IMR-90 (cell line): ENCODE results near the gene EFCAB10. TPM values are rescaled to one million over a fixed set of nuclear protein-coding genes. Genes with fewer than 3 reads are reported as not detected.

Experiments
- ATAC-seq: fragments of 200-7000 bp; cut with Tn5 transposase; 2 replicates; pipeline ENCODE4 v1.9.1; 2020; ENCODE audit warnings: low read depth, mild to moderate bottlenecking, moderate library complexity
- BruUV-seq: library from RNA; stranded (reverse); fragments of 400-500 nt; replicated peaks from 2 replicates; lab custom pipeline; 2021; lab: Mats Ljungman, UMichigan
- CTCF ChIA-PET: fragments of 300-600 bp; formaldehyde crosslinking; extraction: SDS; loops from one replicate; lab custom pipeline; 2021; ENCODE audit warnings: antibody characterized with exemption; lab: Yijun Ruan, JAX
- POLR2A ChIA-PET: fragments of 300-600 bp; sonication (Branson Sonifier 250); formaldehyde crosslinking; loops from one replicate; lab custom pipeline; 2022; ENCODE audit warnings: antibody characterized with exemption; ENCODE audit not compliant: unreplicated experiment; lab: Charles Lee
- DNase-seq: peaks from one replicate; pipeline ENCODE4 v3.0.0; 2013
- H2AFZ ChIP-seq: replicated peaks from 2 replicates; pipeline ENCODE3; 2013; ENCODE audit warnings: low read length, mild to moderate bottlenecking; ENCODE audit not compliant: poor library complexity
- H2AK5ac ChIP-seq: 2 replicates; pipeline ENCODE4 v1.6.1; 2013; ENCODE audit warnings: low read depth, low read length, inconsistent platforms
- H2AK9ac ChIP-seq: replicated peaks from 2 replicates; pipeline ENCODE3; 2013; ENCODE audit warnings: mild to moderate bottlenecking, low read depth, low read length, moderate library complexity; ENCODE audit not compliant: poor library complexity
- H2BK120ac ChIP-seq: 2 replicates; pipeline ENCODE4 v1.6.1; 2013; ENCODE audit warnings: low read depth, low read length, inconsistent platforms
- H2BK15ac ChIP-seq: 3 replicates; pipeline ENCODE4 v1.6.1; 2013; ENCODE audit warnings: low read depth, low read length, inconsistent platforms
- H2BK20ac ChIP-seq: 2 replicates; pipeline ENCODE4 v1.6.1; 2013; ENCODE audit warnings: low read depth, mild to moderate bottlenecking, inconsistent platforms, low read length, moderate library complexity
- H2BK5ac ChIP-seq: 2 replicates; pipeline ENCODE4 v1.6.1; 2013; ENCODE audit warnings: mild to moderate bottlenecking, low read depth, low read length, inconsistent platforms; ENCODE audit not compliant: poor library complexity, severe bottlenecking
- H3K14ac ChIP-seq: replicated peaks from 2 replicates; pipeline ENCODE4 v1.6.1; 2013; ENCODE audit warnings: low read depth, low read length, inconsistent platforms
- H3K18ac ChIP-seq: 2 replicates; pipeline ENCODE4 v1.6.1; 2013; ENCODE audit warnings: low read depth, low read length, control low read depth
- H3K23ac ChIP-seq: 2 replicates; pipeline ENCODE4 v1.6.1; 2013; ENCODE audit warnings: low read depth, low read length, inconsistent platforms
- H3K27ac ChIP-seq: 2 replicates; pipeline ENCODE4 v1.5.1; 2013; ENCODE audit warnings: mild to moderate bottlenecking, control low read depth, low read length; ENCODE audit not compliant: insufficient read depth
- H3K27me3 ChIP-seq: 2 replicates; pipeline ENCODE4 v1.6.1; 2013; ENCODE audit warnings: low read length; ENCODE audit not compliant: control insufficient read depth, insufficient read depth
- H3K36me3 ChIP-seq: 2 replicates; pipeline ENCODE4 v1.6.1; 2013; ENCODE audit warnings: low read length, mixed read lengths; ENCODE audit not compliant: control insufficient read depth, insufficient read depth
- H3K4ac ChIP-seq: 2 replicates; pipeline ENCODE4 v1.6.1; 2013; ENCODE audit warnings: low read depth, low read length, inconsistent platforms
- H3K4me1 ChIP-seq: 2 replicates; pipeline ENCODE4 v1.6.1; 2013; ENCODE audit warnings: low read length, mixed read lengths; ENCODE audit not compliant: control insufficient read depth, insufficient read depth
- H3K4me2 ChIP-seq: 2 replicates; pipeline ENCODE4 v1.6.1; 2013; ENCODE audit warnings: low read depth, mild to moderate bottlenecking, control low read depth, low read length, moderate library complexity
- H3K4me3 ChIP-seq: 2 replicates; pipeline ENCODE4 v1.5.1; 2013; ENCODE audit warnings: low read depth, mild to moderate bottlenecking, control low read depth, low read length, moderate library complexity; ENCODE audit not compliant: insufficient read depth
- H3K56ac ChIP-seq: 2 replicates; pipeline ENCODE4 v1.6.1; 2013; ENCODE audit warnings: low read length, inconsistent platforms; ENCODE audit not compliant: insufficient read depth; ENCODE audit errors: extremely low read depth
- H3K79me1 ChIP-seq, 2 experiments: 2 replicates each; pipeline ENCODE4 v1.6.1; 2013; ENCODE audit warnings: low read length in 2 of 2, inconsistent platforms in 1 of 2, low read depth in 1 of 2
- H3K9ac ChIP-seq: 2 replicates; pipeline ENCODE4 v1.6.1; 2013; ENCODE audit warnings: low read depth, low read length, control low read depth
- H3K9me1 ChIP-seq: 2 replicates; pipeline ENCODE4 v1.6.1; 2013; ENCODE audit warnings: low read length, inconsistent platforms; ENCODE audit not compliant: insufficient read depth
- H3K9me3 ChIP-seq: 2 replicates; pipeline ENCODE4 v1.6.1; 2013; ENCODE audit warnings: low read length; ENCODE audit not compliant: control insufficient read depth, insufficient read depth
- H4K20me1 ChIP-seq: 2 replicates; pipeline ENCODE4 v1.6.1; 2013; ENCODE audit warnings: low read length, inconsistent platforms; ENCODE audit not compliant: insufficient read depth
- H4K5ac ChIP-seq: 2 replicates; pipeline ENCODE4 v1.6.1; 2013; ENCODE audit warnings: mild to moderate bottlenecking, low read depth, low read length, control low read depth
- H4K8ac ChIP-seq, 2 experiments: 2 replicates each; pipeline ENCODE4 v1.6.1; 2013; ENCODE audit warnings: low read depth in 2 of 2, low read length in 2 of 2, control low read depth in 1 of 2, inconsistent platforms in 1 of 2
- H4K91ac ChIP-seq: 2 replicates; pipeline ENCODE4 v1.6.1; 2013; ENCODE audit warnings: low read depth, low read length, inconsistent platforms; ENCODE audit not compliant: insufficient read depth
- BHLHE40 ChIP-seq: fragments of 150-350 bp; IDR thresholded peaks from 2 replicates; pipeline ENCODE4 v1.6.1; 2016; ENCODE audit warnings: mild to moderate bottlenecking, low read depth, low read length
- CHD1 ChIP-seq: IDR thresholded peaks from 2 replicates; pipeline ENCODE4 v1.6.1; 2012; ENCODE audit warnings: low read depth, low read length, improper control_type of control experiment
- FOS ChIP-seq: fragments of 150-350 bp; IDR thresholded peaks from 2 replicates; pipeline ENCODE4 v1.6.1; 2016; ENCODE audit warnings: low read depth, low read length
- MAFK ChIP-seq: IDR thresholded peaks from 2 replicates; pipeline ENCODE4 v1.6.1; 2012; ENCODE audit warnings: low read depth, low read length, improper control_type of control experiment
- MXI1 ChIP-seq: IDR thresholded peaks from 2 replicates; pipeline ENCODE4 v1.6.1; 2012; ENCODE audit warnings: low read depth, mild to moderate bottlenecking, low read length, moderate library complexity, borderline replicate concordance
- RFX5 ChIP-seq: IDR thresholded peaks from 2 replicates; pipeline ENCODE4 v1.8.0; 2012; ENCODE audit warnings: low read depth, mild to moderate bottlenecking, low read length, moderate library complexity
- SMC3 ChIP-seq: fragments of 150-350 bp; IDR thresholded peaks from 2 replicates; pipeline ENCODE4 v1.6.1; 2016; ENCODE audit warnings: low read depth, mild to moderate bottlenecking, antibody characterized with exemption, low read length, moderate library complexity
- WGBS, 2 experiments: methylation state at CpG; one replicate each; pipeline versions ENCODE4 v1.1.5 to v1.1.7; 2013; ENCODE audit warnings: missing lambda C conversion rate in 2 of 2; ENCODE audit not compliant: insufficient read length in 1 of 2; ENCODE audit errors: extremely low coverage in 2 of 2; 5-methylcytosine and 5-hydroxymethylcytosine counted together
- dilution Hi-C: fragments of 300-500 bp; cut with HindIII; formaldehyde crosslinking; loops from one replicate; pipeline ENCODE4 v1.14.3; 2018; ENCODE audit warnings: low sequenced_read_pairs; ENCODE audit not compliant: unreplicated experiment
- in situ Hi-C: fragments of 300-500 bp; cut with MboI; formaldehyde crosslinking; loops from 3 replicates; pipeline ENCODE4 v1.14.3; 2019; ENCODE audit warnings: low sequenced_read_pairs, inconsistent platforms, mixed read lengths
- intact Hi-C: fragments of 100-400 bp; cut with micrococcal nuclease; formaldehyde crosslinking; loops from 2 replicates; pipeline ENCODE4 v1.10.0; 2022
- polyA plus RNA-seq, 3 experiments: library from polyadenylated mRNA; depleted of rRNA; stranded (reverse); fragments of >200 nt; gene quantifications; 2 replicates each; pipeline ENCODE4 v1.2.3, GENCODE V29; 2012; ENCODE audit warnings: low replicate concordance in 1 of 3
- total RNA-seq: library from RNA; depleted of rRNA; stranded (reverse); fragments of >200 nt; gene quantifications from 2 replicates; pipeline ENCODE4 v1.2.3, GENCODE V29; 2012
- TF ChIP-seq, protein P1 (sequence below): fragments of 150-350 bp; IDR thresholded peaks from 2 replicates; pipeline ENCODE4 v1.6.1; 2016; ENCODE audit warnings: low read depth, mild to moderate bottlenecking, low read length, moderate library complexity, borderline replicate concordance
- TF ChIP-seq, protein P2 (sequence below): fragments of 150-350 bp; IDR thresholded peaks from 2 replicates; pipeline ENCODE4 v1.6.1; 2017; ENCODE audit warnings: mild to moderate bottlenecking, antibody characterized with exemption, low read length, low read depth

Gene EFCAB10
- total and polyA plus RNA-seq, 2 of the 4 experiments (the other 2 are of a cell fraction): not detected

DNA sequence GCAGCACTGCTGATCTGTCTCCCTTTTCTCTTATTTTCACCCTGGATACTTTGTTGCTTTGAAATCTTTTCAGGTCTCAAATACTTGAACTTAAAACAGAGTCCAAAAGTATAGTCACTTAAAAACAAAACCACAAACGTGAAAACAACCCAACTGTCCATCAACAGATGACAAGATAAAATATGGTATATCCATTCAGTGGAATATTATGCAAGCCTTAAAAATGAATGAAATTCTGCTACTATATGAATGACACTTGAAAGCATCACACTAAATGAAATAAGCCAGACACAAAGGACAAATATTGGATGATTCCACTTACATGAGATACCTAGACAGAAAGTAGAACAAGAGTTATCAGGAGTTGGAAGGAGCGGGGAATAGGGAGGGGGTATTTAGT, 44.7 kb upstream of the EFCAB10 start:
- no peak overlapping the region for H3K56ac ChIP-seq
- H2BK120ac ChIP-seq: no peak overlapping the region
- ChIA-PET POLR2A (no interaction called here), CTCF (no interaction called here)
- WGBS, 2 experiments: no CpG with 5 or more reads among the region's 2 CpGs
- no peaks in the 10 kb centered on the region for H3K27me3 ChIP-seq
- H2AK5ac ChIP-seq: no peak overlapping the region
- H3K4ac ChIP-seq: no peak overlapping the region
- no peak overlapping the region for H3K4me2 ChIP-seq
- H3K14ac ChIP-seq: no peak overlapping the region
- H3K9me1 ChIP-seq: no peaks in the 10 kb centered on the region; the same call in 1 of the 2 replicates
- DNase-seq (no peak), ATAC-seq (no peak)
- dilution Hi-C loops (no loop called here), intact Hi-C loops (no loop called here), in situ Hi-C loops (no loop called here)
- no peak overlapping the region for H2BK15ac ChIP-seq
- peaks cover 18% of the 10 kb centered on the region for H3K36me3 ChIP-seq
- no peaks in the 10 kb centered on the region for H4K20me1 ChIP-seq
- no peaks in the 10 kb centered on the region for H3K9me3 ChIP-seq
- no peak overlapping the region for H2AFZ ChIP-seq
- H3K4me3 ChIP-seq: no peak overlapping the region
- no peak overlapping the region for H4K5ac ChIP-seq
- no peak overlapping the region for H4K8ac ChIP-seq
- H3K18ac ChIP-seq: no peak overlapping the region
- TF ChIP-seq CHD1 (no peak), RFX5 (no peak), FOS (no peak), MAFK (no peak), BHLHE40 (no peak), SMC3 (no peak), MXI1 (no peak)
- TF ChIP-seq, protein P1, sequence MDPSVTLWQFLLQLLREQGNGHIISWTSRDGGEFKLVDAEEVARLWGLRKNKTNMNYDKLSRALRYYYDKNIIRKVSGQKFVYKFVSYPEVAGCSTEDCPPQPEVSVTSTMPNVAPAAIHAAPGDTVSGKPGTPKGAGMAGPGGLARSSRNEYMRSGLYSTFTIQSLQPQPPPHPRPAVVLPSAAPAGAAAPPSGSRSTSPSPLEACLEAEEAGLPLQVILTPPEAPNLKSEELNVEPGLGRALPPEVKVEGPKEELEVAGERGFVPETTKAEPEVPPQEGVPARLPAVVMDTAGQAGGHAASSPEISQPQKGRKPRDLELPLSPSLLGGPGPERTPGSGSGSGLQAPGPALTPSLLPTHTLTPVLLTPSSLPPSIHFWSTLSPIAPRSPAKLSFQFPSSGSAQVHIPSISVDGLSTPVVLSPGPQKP: no peak
- TF ChIP-seq, protein P2, sequence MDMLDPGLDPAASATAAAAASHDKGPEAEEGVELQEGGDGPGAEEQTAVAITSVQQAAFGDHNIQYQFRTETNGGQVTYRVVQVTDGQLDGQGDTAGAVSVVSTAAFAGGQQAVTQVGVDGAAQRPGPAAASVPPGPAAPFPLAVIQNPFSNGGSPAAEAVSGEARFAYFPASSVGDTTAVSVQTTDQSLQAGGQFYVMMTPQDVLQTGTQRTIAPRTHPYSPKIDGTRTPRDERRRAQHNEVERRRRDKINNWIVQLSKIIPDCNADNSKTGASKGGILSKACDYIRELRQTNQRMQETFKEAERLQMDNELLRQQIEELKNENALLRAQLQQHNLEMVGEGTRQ: no peak
- H2BK5ac ChIP-seq: no peak overlapping the region
- no peak overlapping the region for H3K23ac ChIP-seq
- BruUV-seq: no TSS peak
- no peak overlapping the region for H3K9ac ChIP-seq
- no peak overlapping the region for H4K91ac ChIP-seq
- H2AK9ac ChIP-seq: no peak overlapping the region
- no peaks in the 10 kb centered on the region; the same call in 1 of the 2 replicates for H3K4me1 ChIP-seq
- no peak overlapping the region for H3K27ac ChIP-seq
- no peak overlapping the region for H2BK20ac ChIP-seq
- H3K79me1 ChIP-seq: no peaks in the 10 kb centered on the region
